Kidney (tissue), 14 donors: ENCODE data around the gene DUSP11. TPM values are rescaled to one million over a fixed set of nuclear protein-coding genes. Genes with fewer than 3 reads are reported as not detected.
"Not testable (repeated sequence)": the region's sequence is repeated elsewhere in the genome, so short reads cannot be mapped to it uniquely, and the experiment has no call there.

Experiments used
- DNase-seq, 5 donors: peaks; one replicate each; pipeline ENCODE4 v3.0.0-alpha.2; 2013 to 2020
- FAIRE-seq: peaks from 2 replicates; lab custom pipeline; 2012; peaks lifted over from hg19 to GRCh38; lab: Jason Lieb, UNC
- H3K27ac ChIP-seq, 2 donors: one replicate each; pipeline ENCODE4 v1.7.0; 2013; ENCODE audit warnings: low read depth in 2 of 2, low read length in 2 of 2, inconsistent platforms in 1 of 2
- H3K27me3 ChIP-seq: one replicate; pipeline ENCODE4 v1.7.1; 2013; ENCODE audit warnings: low read length, inconsistent platforms; ENCODE audit not compliant: control insufficient read depth, insufficient read depth
- H3K36me3 ChIP-seq, 3 donors: one replicate each; pipeline versions ENCODE4 v1.7.0 to v1.7.1; 2013; ENCODE audit warnings: low read length in 3 of 3, control low read depth in 1 of 3, inconsistent platforms in 1 of 3; ENCODE audit not compliant: insufficient read depth in 3 of 3, control insufficient read depth in 2 of 3
- H3K4me1 ChIP-seq, 3 donors: one replicate each; pipeline versions ENCODE4 v1.7.0 to v1.7.1; 2013; ENCODE audit warnings: low read length in 3 of 3, inconsistent platforms in 1 of 3, low read depth in 1 of 3; ENCODE audit not compliant: control insufficient read depth in 2 of 3, insufficient read depth in 2 of 3
- H3K4me3 ChIP-seq, 3 donors: one replicate each; pipeline versions ENCODE4 v1.7.0 to v1.8.1; 2013; ENCODE audit warnings: low read length in 3 of 3, control low read depth in 1 of 3, inconsistent platforms in 1 of 3
- H3K9ac ChIP-seq, 3 donors: one replicate each; pipeline versions ENCODE4 v1.7.0 to v1.7.1; 2013; ENCODE audit warnings: low read length in 3 of 3, control low read depth in 1 of 3, inconsistent platforms in 1 of 3
- H3K9me3 ChIP-seq, 3 donors: one replicate each; pipeline versions ENCODE4 v1.7.0 to v1.7.1; 2013; ENCODE audit warnings: low read length in 3 of 3, control low read depth in 1 of 3, inconsistent platforms in 1 of 3; ENCODE audit not compliant: control insufficient read depth in 2 of 3, insufficient read depth in 1 of 3
- intact Hi-C: fragments of 100-400 bp; cut with DNase I; formaldehyde crosslinking; loops from one replicate; pipeline ENCODE4 v1.11.1; 2022
- polyA plus RNA-seq: library from polyadenylated mRNA; stranded (reverse); fragments of 350-450 nt; fragmentation: Illumina TruSeq; extraction: RNeasy Lipid Tissue Mini Kit (QIAGEN cat#74804); gene quantifications from one replicate; pipeline ENCODE4 v1.2.3, GENCODE V29; 2014; ENCODE audit warnings: low read depth, low replicate concordance; ENCODE audit not compliant: insufficient read depth
- total RNA-seq: library from RNA; stranded (reverse); fragmentation: NEBNext Ultra II Directional; extraction: Animal tissue kit (Norgen Biotek cat#: 25700); gene quantifications from one replicate; pipeline ENCODE4 v1.2.1, GENCODE V29; 2021
- TF ChIP-seq, protein P1 (sequence below): IDR thresholded peaks from 3 replicates; pipeline ENCODE4 v1.5.1; 2012; ENCODE audit warnings: mild to moderate bottlenecking, moderate library complexity, borderline replicate concordance; ENCODE audit not compliant: insufficient read depth; ENCODE audit errors: extremely low read depth
- donor health status: control.
- donor health status: control.
- donor health status: control.
- donor health status: control.
- donor health status: control.
- donor health status: DM: yes; HTN: yes; CAD: no.
- donor health status: Normal renal cell carcinoma (clear cell type).

The DUSP11 gene
- total and polyA plus RNA-seq, 2 donors from 2014 or later = 19.3 to 25.5 TPM

DNA sequence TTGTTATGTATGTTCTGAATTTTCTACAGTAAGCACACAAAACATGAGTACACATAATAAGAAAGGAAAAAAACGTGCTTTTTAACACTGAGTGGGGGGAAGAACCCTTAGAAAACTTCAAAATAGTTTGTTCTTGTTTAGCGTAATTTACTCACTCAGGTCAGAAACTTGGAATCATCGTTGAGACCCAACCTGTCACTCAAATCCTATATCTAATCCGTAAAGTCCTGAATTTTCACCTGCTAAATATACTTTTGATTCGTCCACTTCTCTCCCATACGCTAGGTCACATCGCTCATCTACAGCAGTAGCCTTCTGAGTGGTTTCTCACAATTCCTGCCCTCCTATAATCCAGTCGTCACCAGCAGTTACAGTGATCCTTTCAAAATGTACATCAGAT lies 43.5 kb downstream of the DUSP11 start:
- no peaks in the 10 kb centered on the region for H3K27me3 ChIP-seq
- H3K9ac ChIP-seq = peak overlapping the region; percentile 89 to 96 (median 94)
- intact Hi-C loops = no loop called here
- peak overlapping the region; percentile 88 to 99 (median 99) for H3K4me3 ChIP-seq
- H3K4me1 ChIP-seq = peaks cover 3 to 5% (median 4%) of the 10 kb centered on the region in 3 donors
- H3K36me3 ChIP-seq = peaks cover 2 to 17% (median 11%) of the 10 kb centered on the region in 3 donors
- DNase-seq = no peak
- no peaks in the 10 kb centered on the region for H3K9me3 ChIP-seq
- TF ChIP-seq, protein P1, sequence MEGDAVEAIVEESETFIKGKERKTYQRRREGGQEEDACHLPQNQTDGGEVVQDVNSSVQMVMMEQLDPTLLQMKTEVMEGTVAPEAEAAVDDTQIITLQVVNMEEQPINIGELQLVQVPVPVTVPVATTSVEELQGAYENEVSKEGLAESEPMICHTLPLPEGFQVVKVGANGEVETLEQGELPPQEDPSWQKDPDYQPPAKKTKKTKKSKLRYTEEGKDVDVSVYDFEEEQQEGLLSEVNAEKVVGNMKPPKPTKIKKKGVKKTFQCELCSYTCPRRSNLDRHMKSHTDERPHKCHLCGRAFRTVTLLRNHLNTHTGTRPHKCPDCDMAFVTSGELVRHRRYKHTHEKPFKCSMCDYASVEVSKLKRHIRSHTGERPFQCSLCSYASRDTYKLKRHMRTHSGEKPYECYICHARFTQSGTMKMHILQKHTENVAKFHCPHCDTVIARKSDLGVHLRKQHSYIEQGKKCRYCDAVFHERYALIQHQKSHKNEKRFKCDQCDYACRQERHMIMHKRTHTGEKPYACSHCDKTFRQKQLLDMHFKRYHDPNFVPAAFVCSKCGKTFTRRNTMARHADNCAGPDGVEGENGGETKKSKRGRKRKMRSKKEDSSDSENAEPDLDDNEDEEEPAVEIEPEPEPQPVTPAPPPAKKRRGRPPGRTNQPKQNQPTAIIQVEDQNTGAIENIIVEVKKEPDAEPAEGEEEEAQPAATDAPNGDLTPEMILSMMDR = no peak
- peak overlapping the region; percentile 60 to 90 for H3K27ac ChIP-seq
- no peak for FAIRE-seq

DNA sequence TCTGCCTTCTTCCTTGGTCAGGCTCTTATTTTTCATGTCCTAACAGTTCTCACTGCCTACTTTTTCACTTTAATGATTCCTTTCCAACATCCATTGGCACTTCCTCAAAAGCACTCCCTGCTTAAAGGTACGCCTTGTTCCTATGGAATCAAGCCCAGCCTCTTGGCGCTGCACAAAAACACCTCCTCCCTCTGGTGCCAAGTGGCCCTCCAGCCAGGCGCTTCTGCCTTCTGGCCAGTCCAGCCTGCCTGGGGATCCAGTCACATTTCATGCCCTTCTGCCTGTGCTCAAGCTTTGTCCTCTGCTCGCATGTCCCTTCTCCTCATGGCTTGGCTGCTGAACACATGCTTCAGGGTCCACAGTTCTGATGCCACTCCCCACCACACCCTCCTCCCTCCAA lies 49.1 kb downstream of the DUSP11 start:
- peaks cover 0 to 27% (median 16%) of the 10 kb centered on the region in 3 donors for H3K36me3 ChIP-seq
- TF ChIP-seq, protein P1 = no peak
- no peak for FAIRE-seq
- no peak overlapping the region for H3K27ac ChIP-seq
- no peaks in the 10 kb centered on the region for H3K4me1 ChIP-seq
- H3K4me3 ChIP-seq = no peak overlapping the region
- H3K27me3 ChIP-seq = no peaks in the 10 kb centered on the region
- intact Hi-C loops = no loop called here
- H3K9ac ChIP-seq = no peak overlapping the region
- DNase-seq = no peak
- H3K9me3 ChIP-seq = no peaks in the 10 kb centered on the region

DNA sequence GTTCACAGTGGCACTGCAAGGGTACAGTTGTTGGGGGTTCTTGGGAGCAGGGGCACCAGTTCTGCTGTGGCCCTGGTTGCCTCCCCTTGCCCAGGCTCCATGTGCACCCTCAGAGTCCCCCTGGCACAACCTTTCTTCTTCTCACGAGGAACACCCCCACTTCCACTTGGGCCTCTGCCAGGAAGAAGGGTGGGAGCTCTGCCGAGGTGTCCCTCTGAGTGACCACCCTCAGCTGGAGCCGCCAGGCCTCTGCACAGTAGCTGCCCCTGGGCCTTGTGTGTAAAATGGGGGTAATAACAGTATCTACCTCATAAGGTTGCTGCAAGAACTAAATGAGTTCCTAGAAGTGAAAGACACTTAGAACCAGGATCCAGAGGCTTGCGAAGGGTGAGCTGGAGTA lies 51.2 kb downstream of the DUSP11 start:
- Histone ChIP-seq H3K9ac (no peak overlapping the region), H3K27ac (no peak overlapping the region), H3K27me3 (no peaks in the 10 kb centered on the region), H3K4me1 (no peaks in the 10 kb centered on the region), H3K9me3 (no peaks in the 10 kb centered on the region), H3K4me3 (no peak overlapping the region), H3K36me3 (peaks cover 0 to 27% (median 16%) of the 10 kb centered on the region in 3 donors)
- FAIRE-seq (no peak), DNase-seq (no peak)
- intact Hi-C loops = no loop called here
- TF ChIP-seq, protein P1 = no peak

DNA sequence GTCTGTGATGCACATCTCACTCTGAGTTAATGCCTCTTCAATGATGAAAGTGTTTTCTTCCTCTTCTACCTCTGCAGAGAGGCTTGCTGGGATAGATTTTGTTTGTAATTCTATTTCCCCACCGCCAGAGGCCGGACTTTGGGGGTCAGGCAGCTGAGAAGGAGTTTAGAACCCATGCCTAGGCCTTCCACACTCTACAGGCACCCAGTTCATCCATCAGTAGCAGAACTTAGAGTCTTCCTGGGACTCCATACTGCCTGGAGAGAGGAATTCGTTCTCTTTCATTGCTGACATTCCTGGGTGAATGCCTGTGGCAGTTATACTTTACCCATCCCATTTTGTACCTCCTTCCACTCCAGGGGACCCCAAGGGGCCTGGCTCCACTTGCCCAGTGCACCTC lies 51.9 kb downstream of the DUSP11 start:
- Histone ChIP-seq H3K36me3 (peaks cover 0 to 21% (median 16%) of the 10 kb centered on the region in 3 donors), H3K27ac (no peak overlapping the region)

DNA sequence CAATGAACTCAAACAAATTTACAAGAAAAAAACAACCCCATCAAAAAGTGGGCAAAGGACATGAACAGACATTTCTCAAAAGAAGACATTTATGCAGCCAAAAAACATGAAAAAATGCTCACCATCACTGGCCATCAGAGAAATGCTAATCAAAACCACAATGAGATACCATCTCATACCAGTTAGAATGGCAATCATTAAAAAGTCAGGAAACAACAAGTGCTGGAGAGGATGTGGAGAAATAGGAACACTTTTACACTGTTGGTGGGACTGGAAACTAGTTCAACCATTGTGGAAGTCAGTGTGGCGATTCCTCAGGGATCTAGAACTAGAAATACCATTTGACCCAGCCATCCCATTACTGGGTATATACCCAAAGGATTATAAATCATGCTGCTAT lies 53.2 kb downstream of the DUSP11 start:
- intact Hi-C loops, H3K9ac ChIP-seq, H3K4me1 ChIP-seq, H3K27ac ChIP-seq, FAIRE-seq, H3K9me3 ChIP-seq, DNase-seq, H3K4me3 ChIP-seq, H3K27me3 ChIP-seq: not testable (repeated sequence)
- peaks cover 0 to 13% (median 9%) of the 10 kb centered on the region in 3 donors for H3K36me3 ChIP-seq

More for the DNA sequence above, 51.9 kb downstream of the DUSP11 start:
- TF ChIP-seq, protein P1 = no peak
- intact Hi-C loops = no loop called here
- Histone ChIP-seq H3K4me1 (no peaks in the 10 kb centered on the region), H3K9me3 (no peaks in the 10 kb centered on the region), H3K4me3 (no peak overlapping the region), H3K27me3 (no peaks in the 10 kb centered on the region), H3K9ac (no peak overlapping the region)
- FAIRE-seq = no peak
- DNase-seq = no peak
